ENCODE measurements around the gene BBS12. TPM values are rescaled to one million over a fixed set of nuclear protein-coding genes. Genes with fewer than 3 reads are reported as not detected.

The BBS12 gene
- total and polyA plus RNA-seq, 9 of the 15 experiments (the other 6 are each of a cell fraction or from before 2014, with no cell fraction given): 2.7 to 6.5 (median 3.3) TPM

DNA sequence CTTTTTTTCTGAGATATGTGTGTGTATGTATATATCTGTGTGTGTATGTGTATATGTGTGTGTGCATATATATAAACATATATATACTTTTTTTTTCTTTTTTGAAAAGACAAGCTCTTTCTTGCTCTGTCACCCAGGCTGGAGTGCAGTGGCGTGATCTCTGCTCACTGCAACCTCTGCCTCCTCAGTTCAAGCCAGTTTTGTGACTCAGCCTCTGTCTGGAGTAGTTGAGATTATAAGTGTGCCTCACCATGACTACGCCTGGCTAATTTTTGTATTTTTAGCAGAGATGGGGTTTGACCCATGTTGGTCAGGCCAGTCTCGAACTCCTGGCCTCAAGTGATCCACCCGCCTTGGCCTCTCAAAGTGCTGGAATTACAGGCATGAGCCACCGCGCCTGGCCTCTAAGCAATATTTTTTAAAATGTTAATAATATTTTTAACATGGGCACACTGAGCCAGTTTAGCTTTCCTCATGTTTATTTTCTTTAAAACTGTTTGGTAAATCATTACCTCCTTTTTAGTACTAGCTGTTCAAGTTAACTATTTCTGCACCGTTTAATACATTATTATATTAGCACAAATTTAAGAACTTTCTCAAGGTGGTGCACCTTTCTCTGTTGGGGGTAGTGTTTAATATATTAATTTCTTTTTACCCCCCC is 33.3 kb downstream of the BBS12 start (continued):
- TF ChIP-seq, protein P1, sequence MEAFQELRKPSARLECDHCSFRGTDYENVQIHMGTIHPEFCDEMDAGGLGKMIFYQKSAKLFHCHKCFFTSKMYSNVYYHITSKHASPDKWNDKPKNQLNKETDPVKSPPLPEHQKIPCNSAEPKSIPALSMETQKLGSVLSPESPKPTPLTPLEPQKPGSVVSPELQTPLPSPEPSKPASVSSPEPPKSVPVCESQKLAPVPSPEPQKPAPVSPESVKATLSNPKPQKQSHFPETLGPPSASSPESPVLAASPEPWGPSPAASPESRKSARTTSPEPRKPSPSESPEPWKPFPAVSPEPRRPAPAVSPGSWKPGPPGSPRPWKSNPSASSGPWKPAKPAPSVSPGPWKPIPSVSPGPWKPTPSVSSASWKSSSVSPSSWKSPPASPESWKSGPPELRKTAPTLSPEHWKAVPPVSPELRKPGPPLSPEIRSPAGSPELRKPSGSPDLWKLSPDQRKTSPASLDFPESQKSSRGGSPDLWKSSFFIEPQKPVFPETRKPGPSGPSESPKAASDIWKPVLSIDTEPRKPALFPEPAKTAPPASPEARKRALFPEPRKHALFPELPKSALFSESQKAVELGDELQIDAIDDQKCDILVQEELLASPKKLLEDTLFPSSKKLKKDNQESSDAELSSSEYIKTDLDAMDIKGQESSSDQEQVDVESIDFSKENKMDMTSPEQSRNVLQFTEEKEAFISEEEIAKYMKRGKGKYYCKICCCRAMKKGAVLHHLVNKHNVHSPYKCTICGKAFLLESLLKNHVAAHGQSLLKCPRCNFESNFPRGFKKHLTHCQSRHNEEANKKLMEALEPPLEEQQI (IDR thresholded peaks at IDR 0.05): no peak
- TF ChIP-seq MTA3 (IDR thresholded peaks at IDR 0.05; ENCODE audit: borderline replicate concordance) (no peak), MTA2 (IDR thresholded peaks at IDR 0.05; ENCODE audit: low read depth) (peak; percentile 51; the same call in 1 of the 2 replicates), CBFA2T2 (conservative IDR thresholded peaks at IDR 0.05) (peak; percentile 69), ZNF780A (CRISPR knock-in tag; IDR thresholded peaks at IDR 0.05) (no peak), DNMT1 (IDR thresholded peaks at IDR 0.05) (no peak), ARID1B (IDR thresholded peaks at IDR 0.05) (peak; percentile 88), COPS2 (conservative IDR thresholded peaks at IDR 0.05) (no peak), ZNF24 (IDR thresholded peaks at IDR 0.05) (no peak), TEAD2 (tag; IDR thresholded peaks at IDR 0.05) (no peak), ZNF408 (CRISPR knock-in tag; IDR thresholded peaks at IDR 0.05; ENCODE audit: low read depth) (no peak), SAFB (IDR thresholded peaks at IDR 0.05; ENCODE audit: borderline replicate concordance, low read depth, low read length) (no peak), SIRT6 (IDR thresholded peaks at IDR 0.05; ENCODE audit: low read depth, low read length) (no peak), EGR1 (conservative IDR thresholded peaks at IDR 0.05) (peak; percentile 43; the same call in 1 of the 2 replicates), POLR2A (conservative IDR thresholded peaks at IDR 0.05) (no peak), ZNF77 (CRISPR knock-in tag; IDR thresholded peaks at IDR 0.05) (no peak), ZNF184 (CRISPR knock-in tag; IDR thresholded peaks at IDR 0.05) (no peak), NR4A1 (CRISPR knock-in tag; IDR thresholded peaks at IDR 0.05) (no peak), NR4A1 (tag; IDR thresholded peaks at IDR 0.05) (no peak), THRAP3 (IDR thresholded peaks at IDR 0.05; ENCODE audit: borderline replicate concordance) (no peak)
- TF ChIP-seq, protein P2, sequence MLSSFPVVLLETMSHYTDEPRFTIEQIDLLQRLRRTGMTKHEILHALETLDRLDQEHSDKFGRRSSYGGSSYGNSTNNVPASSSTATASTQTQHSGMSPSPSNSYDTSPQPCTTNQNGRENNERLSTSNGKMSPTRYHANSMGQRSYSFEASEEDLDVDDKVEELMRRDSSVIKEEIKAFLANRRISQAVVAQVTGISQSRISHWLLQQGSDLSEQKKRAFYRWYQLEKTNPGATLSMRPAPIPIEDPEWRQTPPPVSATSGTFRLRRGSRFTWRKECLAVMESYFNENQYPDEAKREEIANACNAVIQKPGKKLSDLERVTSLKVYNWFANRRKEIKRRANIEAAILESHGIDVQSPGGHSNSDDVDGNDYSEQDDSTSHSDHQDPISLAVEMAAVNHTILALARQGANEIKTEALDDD (IDR thresholded peaks at IDR 0.05): peak; percentile 55; the same call in 1 of the 2 replicates
- TF ChIP-seq, protein P3, sequence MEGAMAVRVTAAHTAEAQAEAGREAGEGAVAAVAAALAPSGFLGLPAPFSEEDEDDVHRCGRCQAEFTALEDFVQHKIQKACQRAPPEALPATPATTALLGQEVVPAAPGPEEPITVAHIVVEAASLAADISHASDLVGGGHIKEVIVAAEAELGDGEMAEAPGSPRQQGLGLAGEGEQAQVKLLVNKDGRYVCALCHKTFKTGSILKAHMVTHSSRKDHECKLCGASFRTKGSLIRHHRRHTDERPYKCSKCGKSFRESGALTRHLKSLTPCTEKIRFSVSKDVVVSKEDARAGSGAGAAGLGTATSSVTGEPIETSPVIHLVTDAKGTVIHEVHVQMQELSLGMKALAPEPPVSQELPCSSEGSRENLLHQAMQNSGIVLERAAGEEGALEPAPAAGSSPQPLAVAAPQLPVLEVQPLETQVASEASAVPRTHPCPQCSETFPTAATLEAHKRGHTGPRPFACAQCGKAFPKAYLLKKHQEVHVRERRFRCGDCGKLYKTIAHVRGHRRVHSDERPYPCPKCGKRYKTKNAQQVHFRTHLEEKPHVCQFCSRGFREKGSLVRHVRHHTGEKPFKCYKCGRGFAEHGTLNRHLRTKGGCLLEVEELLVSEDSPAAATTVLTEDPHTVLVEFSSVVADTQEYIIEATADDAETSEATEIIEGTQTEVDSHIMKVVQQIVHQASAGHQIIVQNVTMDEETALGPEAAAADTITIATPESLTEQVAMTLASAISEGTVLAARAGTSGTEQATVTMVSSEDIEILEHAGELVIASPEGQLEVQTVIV (CRISPR knock-in tag; IDR thresholded peaks at IDR 0.05; ENCODE audit: borderline replicate concordance): no peak
- TF ChIP-seq, protein P4, sequence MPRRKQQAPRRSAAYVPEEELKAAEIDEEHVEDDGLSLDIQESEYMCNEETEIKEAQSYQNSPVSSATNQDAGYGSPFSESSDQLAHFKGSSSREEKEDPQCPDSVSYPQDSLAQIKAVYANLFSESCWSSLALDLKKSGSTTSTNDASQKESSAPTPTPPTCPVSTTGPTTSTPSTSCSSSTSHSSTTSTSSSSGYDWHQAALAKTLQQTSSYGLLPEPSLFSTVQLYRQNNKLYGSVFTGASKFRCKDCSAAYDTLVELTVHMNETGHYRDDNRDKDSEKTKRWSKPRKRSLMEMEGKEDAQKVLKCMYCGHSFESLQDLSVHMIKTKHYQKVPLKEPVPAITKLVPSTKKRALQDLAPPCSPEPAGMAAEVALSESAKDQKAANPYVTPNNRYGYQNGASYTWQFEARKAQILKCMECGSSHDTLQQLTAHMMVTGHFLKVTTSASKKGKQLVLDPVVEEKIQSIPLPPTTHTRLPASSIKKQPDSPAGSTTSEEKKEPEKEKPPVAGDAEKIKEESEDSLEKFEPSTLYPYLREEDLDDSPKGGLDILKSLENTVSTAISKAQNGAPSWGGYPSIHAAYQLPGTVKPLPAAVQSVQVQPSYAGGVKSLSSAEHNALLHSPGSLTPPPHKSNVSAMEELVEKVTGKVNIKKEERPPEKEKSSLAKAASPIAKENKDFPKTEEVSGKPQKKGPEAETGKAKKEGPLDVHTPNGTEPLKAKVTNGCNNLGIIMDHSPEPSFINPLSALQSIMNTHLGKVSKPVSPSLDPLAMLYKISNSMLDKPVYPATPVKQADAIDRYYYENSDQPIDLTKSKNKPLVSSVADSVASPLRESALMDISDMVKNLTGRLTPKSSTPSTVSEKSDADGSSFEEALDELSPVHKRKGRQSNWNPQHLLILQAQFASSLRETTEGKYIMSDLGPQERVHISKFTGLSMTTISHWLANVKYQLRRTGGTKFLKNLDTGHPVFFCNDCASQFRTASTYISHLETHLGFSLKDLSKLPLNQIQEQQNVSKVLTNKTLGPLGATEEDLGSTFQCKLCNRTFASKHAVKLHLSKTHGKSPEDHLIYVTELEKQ (CRISPR knock-in tag; IDR thresholded peaks at IDR 0.05): no peak

Measured in K562 (cell line).